Activated T-helper 17 cell treated with anti-CD3 and anti-CD28 coated beads, Interleukin-2, amount 50 U/mL, for 72 hours (primary cell): ENCODE results near the gene PGC. TPM values are rescaled to one million over a fixed set of nuclear protein-coding genes. Genes with fewer than 3 reads are reported as not detected.
A peak's percentile ranks its signal among the peaks of the same experiment; 100 is the strongest.

Source experiments
- ATAC-seq: fragments of 150-1000 bp; cut with Tn5 transposase; replicated peaks from 2 replicates; pipeline ENCODE4 v1.10.0; 2021; ENCODE audit warnings: mild to moderate bottlenecking, moderate library complexity
- H3K27ac Mint-ChIP-seq: one replicate; pipeline ENCODE4 v1.8.0; 2022; ENCODE audit warnings: mixed read lengths
- H3K27me3 Mint-ChIP-seq: one replicate; pipeline ENCODE4 v1.8.0; 2022; ENCODE audit warnings: mixed read lengths
- H3K36me3 Mint-ChIP-seq: one replicate; pipeline ENCODE4 v1.8.0; 2022; ENCODE audit warnings: low read depth, mild to moderate bottlenecking, mixed read lengths
- H3K4me1 Mint-ChIP-seq: one replicate; pipeline ENCODE4 v1.8.0; 2022; ENCODE audit warnings: mixed read lengths
- H3K4me3 Mint-ChIP-seq: one replicate; pipeline ENCODE4 v1.8.0; 2022; ENCODE audit warnings: mild to moderate bottlenecking, mixed read lengths
- H3K9me3 Mint-ChIP-seq: one replicate; pipeline ENCODE4 v1.8.0; 2022; ENCODE audit warnings: mixed read lengths
- total RNA-seq, 2 donors: library from RNA; stranded (reverse); gene quantifications; one replicate each; pipeline ENCODE4 v1.2.3, GENCODE V29; 2022

PGC gene
- total RNA-seq, 2 donors from 2014 or later, result not detected

DNA sequence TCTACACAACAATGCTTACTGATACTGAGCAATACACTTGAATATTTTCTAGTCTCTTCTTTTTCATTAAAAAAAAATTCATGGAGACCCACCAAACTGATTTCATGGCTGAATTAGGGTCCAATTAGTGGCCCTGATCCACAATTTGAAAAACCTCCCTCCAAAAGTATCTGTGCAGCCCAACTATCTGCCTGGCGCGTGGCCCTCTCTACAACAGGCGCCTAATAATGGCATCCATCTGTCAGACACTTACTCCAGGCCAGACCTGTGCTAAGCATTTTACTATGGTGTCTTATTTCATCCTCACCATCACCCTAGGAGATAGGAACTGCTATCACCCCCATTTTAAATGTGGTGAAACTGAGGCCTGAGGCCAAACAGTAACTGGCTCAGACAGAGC is 25.8 kb downstream of the PGC start:
- H3K4me1 Mint-ChIP-seq, result peaks cover 6% of the 10 kb centered on the region
- no peak overlapping the region for H3K4me3 Mint-ChIP-seq
- ATAC-seq, result no peak
- H3K9me3 Mint-ChIP-seq, result no peaks in the 10 kb centered on the region
- no peaks in the 10 kb centered on the region for H3K36me3 Mint-ChIP-seq
- H3K27ac Mint-ChIP-seq, result no peak overlapping the region
- no peaks in the 10 kb centered on the region for H3K27me3 Mint-ChIP-seq

GRCh38 chr6:41720783-41721182 is 26.4 kb downstream of the PGC start:
- no peak overlapping the region for H3K27ac Mint-ChIP-seq
- ATAC-seq, result no peak
- no peaks in the 10 kb centered on the region for H3K36me3 Mint-ChIP-seq
- no peaks in the 10 kb centered on the region for H3K9me3 Mint-ChIP-seq
- H3K4me1 Mint-ChIP-seq, result peaks cover 10% of the 10 kb centered on the region
- no peak overlapping the region for H3K4me3 Mint-ChIP-seq
- no peaks in the 10 kb centered on the region for H3K27me3 Mint-ChIP-seq

DNA sequence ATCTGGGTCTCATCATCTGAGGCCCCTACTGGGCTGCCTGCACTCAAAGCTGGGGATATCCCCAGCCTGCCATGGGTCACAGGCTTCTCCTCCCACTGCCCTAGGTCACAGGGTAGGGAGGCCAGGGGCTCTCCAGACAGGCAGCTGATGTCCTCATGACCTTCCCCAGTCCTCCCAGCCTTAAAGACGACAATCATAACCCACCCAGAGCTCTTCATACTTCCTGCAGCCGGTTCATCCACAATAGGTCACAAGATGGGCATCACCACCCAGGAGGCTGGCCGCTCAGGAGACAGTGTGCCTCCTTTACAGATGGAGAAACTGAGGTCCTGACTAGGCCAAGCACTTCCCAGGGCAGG is 27.0 kb downstream of the PGC start:
- ATAC-seq, result no peak
- Mint-ChIP-seq H3K27ac (no peak overlapping the region), H3K4me3 (no peak overlapping the region), H3K36me3 (no peaks in the 10 kb centered on the region), H3K4me1 (peaks cover 13% of the 10 kb centered on the region), H3K27me3 (no peaks in the 10 kb centered on the region), H3K9me3 (no peaks in the 10 kb centered on the region)

- Mint-ChIP-seq H3K4me3 (no peak overlapping the region), H3K9me3 (no peaks in the 10 kb centered on the region), H3K27ac (no peak overlapping the region), H3K36me3 (no peaks in the 10 kb centered on the region), H3K4me1 (peaks cover 13% of the 10 kb centered on the region), H3K27me3 (no peaks in the 10 kb centered on the region)
- no peak for ATAC-seq
Measured at GRCh38 chr6:41719436-41720261, 27.5 kb downstream of the PGC start.

- Mint-ChIP-seq H3K9me3 (no peaks in the 10 kb centered on the region), H3K27ac (no peak overlapping the region), H3K27me3 (no peaks in the 10 kb centered on the region)
Measured at GRCh38 chr6:41718828-41719227, 28.4 kb downstream of the PGC start.

DNA sequence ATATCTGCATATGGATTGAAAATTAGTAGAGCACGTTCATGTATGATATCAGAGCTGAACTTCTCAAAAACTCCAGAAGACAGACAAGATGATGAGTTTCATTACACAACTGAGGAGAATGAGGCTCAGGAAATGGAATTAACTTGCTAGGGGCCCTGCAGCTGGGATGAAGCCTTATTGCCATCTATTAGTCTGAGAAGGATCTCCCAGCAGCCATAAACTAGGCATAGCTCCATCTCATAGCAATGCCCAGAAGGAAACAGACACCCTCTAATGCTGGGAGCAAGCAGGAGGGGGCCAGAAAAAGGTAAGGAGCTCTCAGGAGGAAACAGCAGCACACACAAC is 29.8 kb downstream of the PGC start:
- Mint-ChIP-seq H3K36me3 (no peaks in the 10 kb centered on the region), H3K4me1 (peaks cover 10% of the 10 kb centered on the region), H3K27ac (peak overlapping the region; percentile 6), H3K4me3 (no peak overlapping the region), H3K9me3 (no peaks in the 10 kb centered on the region), H3K27me3 (no peaks in the 10 kb centered on the region)
- no peak for ATAC-seq

More at GRCh38 chr6:41718828-41719227, 28.4 kb downstream of the PGC start:
- no peak overlapping the region for H3K4me3 Mint-ChIP-seq
- ATAC-seq, result no peak
- peaks cover 11% of the 10 kb centered on the region for H3K4me1 Mint-ChIP-seq
- no peaks in the 10 kb centered on the region for H3K36me3 Mint-ChIP-seq

GRCh38 chr6:41716516-41717391 is 30.4 kb downstream of the PGC start:
- no peaks in the 10 kb centered on the region for H3K27me3 Mint-ChIP-seq
- no peak overlapping the region for H3K4me3 Mint-ChIP-seq
- H3K9me3 Mint-ChIP-seq, result no peaks in the 10 kb centered on the region
- ATAC-seq, result no peak
- peak overlapping the region; percentile 6 for H3K27ac Mint-ChIP-seq
- no peaks in the 10 kb centered on the region for H3K36me3 Mint-ChIP-seq
- H3K4me1 Mint-ChIP-seq, result peaks cover 10% of the 10 kb centered on the region

DNA sequence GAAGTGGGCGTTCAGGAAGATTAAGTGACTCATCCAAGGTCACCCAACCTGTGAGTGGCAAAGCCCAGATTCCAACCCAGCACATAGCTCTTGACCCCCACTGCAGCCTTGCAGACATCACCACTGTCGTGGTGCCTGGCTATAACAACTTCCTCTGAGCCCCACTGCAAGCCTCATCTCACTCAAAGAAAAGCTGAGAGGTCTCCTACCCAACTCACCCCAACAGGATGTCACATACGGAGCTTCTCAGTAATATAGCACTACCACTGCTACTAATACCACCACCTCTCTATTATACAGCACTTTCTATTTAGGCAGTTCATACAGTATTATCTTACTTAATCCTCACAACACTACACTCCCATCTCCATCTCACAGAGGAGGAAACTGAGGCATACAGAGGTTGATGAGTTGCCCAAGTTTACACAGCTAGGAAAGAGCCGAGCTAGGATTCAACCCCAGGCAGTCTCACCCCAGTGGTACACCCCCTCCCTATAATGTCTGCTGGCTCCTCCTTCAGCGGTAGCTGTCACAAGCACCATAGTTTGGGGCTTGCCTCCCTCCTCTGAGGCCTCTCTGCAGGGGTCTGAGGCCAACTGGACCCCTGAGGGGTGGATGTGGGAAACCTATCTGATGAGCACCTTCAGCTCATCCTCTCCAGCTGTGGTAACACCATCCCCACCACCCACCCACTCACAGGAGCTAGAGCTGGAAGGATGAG is 31.2 kb downstream of the PGC start:
- peak; percentile 32 for ATAC-seq
- H3K27me3 Mint-ChIP-seq, result no peaks in the 10 kb centered on the region

GRCh38 chr6:41714556-41715273 is 32.5 kb downstream of the PGC start:
- H3K4me3 Mint-ChIP-seq, result no peak overlapping the region
- H3K36me3 Mint-ChIP-seq, result no peaks in the 10 kb centered on the region
- H3K4me1 Mint-ChIP-seq, result peaks cover 10% of the 10 kb centered on the region
- no peaks in the 10 kb centered on the region for H3K9me3 Mint-ChIP-seq
- ATAC-seq, result no peak
- H3K27me3 Mint-ChIP-seq, result no peaks in the 10 kb centered on the region
- H3K27ac Mint-ChIP-seq, result no peak overlapping the region

More for the DNA sequence above, 31.2 kb downstream of the PGC start:
- H3K9me3 Mint-ChIP-seq, result no peaks in the 10 kb centered on the region
- no peak overlapping the region for H3K4me3 Mint-ChIP-seq
- peak overlapping the region; percentile 7 for H3K27ac Mint-ChIP-seq
- H3K36me3 Mint-ChIP-seq, result no peaks in the 10 kb centered on the region
- peaks cover 10% of the 10 kb centered on the region for H3K4me1 Mint-ChIP-seq

DNA sequence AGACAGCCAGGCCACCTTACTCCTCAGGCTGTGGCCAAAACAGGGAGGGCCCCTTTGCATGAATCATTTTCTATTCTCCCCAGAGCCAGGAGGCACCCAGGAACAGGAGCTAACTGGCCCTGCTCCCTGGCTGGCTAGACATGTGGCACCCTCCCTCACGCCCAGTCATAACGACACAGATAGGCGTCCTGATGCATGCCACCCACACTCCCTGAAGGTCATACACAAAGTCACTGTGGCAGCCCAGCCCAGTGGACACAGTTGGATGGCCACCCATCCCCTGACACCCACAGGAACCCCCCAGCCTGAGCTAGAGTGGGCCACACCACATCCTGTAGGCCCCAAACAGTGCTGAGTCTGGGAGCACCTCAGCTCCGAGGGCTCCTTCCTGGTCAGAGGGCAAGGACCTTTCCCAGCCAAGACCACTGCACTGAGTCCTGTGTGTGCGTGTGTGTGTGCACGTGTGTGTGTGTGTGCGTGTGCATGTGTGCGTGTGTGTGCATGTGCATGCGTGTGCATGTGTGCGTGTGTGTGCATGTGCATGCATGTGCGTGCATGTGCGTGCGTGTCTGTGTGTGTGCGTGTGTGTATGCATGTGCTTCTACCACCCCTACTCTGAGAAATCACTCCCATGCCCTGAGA is 33.4 kb downstream of the PGC start:
- peak overlapping the region; percentile 32 for H3K27ac Mint-ChIP-seq
- H3K9me3 Mint-ChIP-seq, result no peaks in the 10 kb centered on the region
- no peak overlapping the region for H3K4me3 Mint-ChIP-seq
- no peaks in the 10 kb centered on the region for H3K27me3 Mint-ChIP-seq
- peaks cover 10% of the 10 kb centered on the region for H3K4me1 Mint-ChIP-seq
- no peaks in the 10 kb centered on the region for H3K36me3 Mint-ChIP-seq
- peak; percentile 85 for ATAC-seq

- H3K27ac Mint-ChIP-seq, result peak overlapping the region; percentile 32
- peaks cover 15% of the 10 kb centered on the region for H3K4me1 Mint-ChIP-seq
- no peaks in the 10 kb centered on the region for H3K36me3 Mint-ChIP-seq
- no peaks in the 10 kb centered on the region for H3K27me3 Mint-ChIP-seq
- H3K9me3 Mint-ChIP-seq, result no peaks in the 10 kb centered on the region
- no peak overlapping the region for H3K4me3 Mint-ChIP-seq
- peak; percentile 20 for ATAC-seq
Measured at GRCh38 chr6:41713159-41713649, 34.0 kb downstream of the PGC start.

GRCh38 chr6:41712651-41713103 is 34.5 kb downstream of the PGC start:
- no peak overlapping the region for H3K4me3 Mint-ChIP-seq
- H3K4me1 Mint-ChIP-seq, result peaks cover 19% of the 10 kb centered on the region
- no peak for ATAC-seq
- H3K9me3 Mint-ChIP-seq, result no peaks in the 10 kb centered on the region
- no peak overlapping the region for H3K27ac Mint-ChIP-seq
- no peaks in the 10 kb centered on the region for H3K27me3 Mint-ChIP-seq
- no peaks in the 10 kb centered on the region for H3K36me3 Mint-ChIP-seq

- Mint-ChIP-seq H3K36me3 (no peaks in the 10 kb centered on the region), H3K9me3 (no peaks in the 10 kb centered on the region), H3K4me3 (no peak overlapping the region), H3K27ac (no peak overlapping the region), H3K4me1 (peaks cover 29% of the 10 kb centered on the region), H3K27me3 (no peaks in the 10 kb centered on the region)
- no peak for ATAC-seq
Measured at GRCh38 chr6:41711323-41712038, 35.7 kb downstream of the PGC start.
